Mucosa of descending colon (tissue), 3 donors: Measurements from ENCODE around the gene CREB5. TPM values are rescaled to one million over a fixed set of nuclear protein-coding genes. Genes with fewer than 3 reads are reported as not detected.

Source experiments
- ATAC-seq: fragments of 200-7000 bp; cut with Tn5 transposase; one replicate; pipeline ENCODE4 v1.9.1; 2020; ENCODE audit warnings: mild to moderate bottlenecking, moderate library complexity
- DNase-seq, 3 donors: peaks; one replicate each; pipeline ENCODE4 v3.0.0-alpha.2; 2020
- H3K36me3 ChIP-seq: fragments of 200-600 bp; one replicate; pipeline ENCODE4 v1.8.0; 2021; ENCODE audit warnings: low read depth, mild to moderate bottlenecking
- H3K4me1 ChIP-seq: fragments of 200-600 bp; one replicate; pipeline ENCODE4 v1.8.0; 2021; ENCODE audit warnings: low read depth, mild to moderate bottlenecking
- H3K4me3 ChIP-seq: fragments of 200-600 bp; one replicate; pipeline ENCODE4 v1.8.0; 2021; ENCODE audit warnings: mild to moderate bottlenecking
- H3K9me3 ChIP-seq: fragments of 200-600 bp; one replicate; pipeline ENCODE4 v1.8.0; 2021; ENCODE audit warnings: mild to moderate bottlenecking
- intact Hi-C, 2 donors: fragments of 100-400 bp; cut with DNase I in 1 of 2; cut with micrococcal nuclease in 1 of 2; formaldehyde crosslinking; loops; one replicate each; pipeline versions ENCODE4 v1.11.0 to v1.11.1; 2022; cut with DNase I, micrococcal nuclease
- total RNA-seq, 3 donors: library from RNA; stranded (reverse); fragmentation: NEBNext Ultra II Directional in 2 of 3; extraction: Animal tissue kit (Norgen Biotek cat#: 25700) in 2 of 3; gene quantifications; one replicate each; pipeline versions ENCODE4 v1.2.1 to v1.2.4, GENCODE V29; 2021 to 2023
- TF ChIP-seq, protein P1 (sequence below): fragments of 200-600 bp; IDR thresholded peaks from one replicate; pipeline ENCODE4 v1.8.0; 2022; ENCODE audit warnings: antibody characterized with exemption, mild to moderate bottlenecking
- donor health status: DM: no; HTN: no; CAD: no; lungs with moderate emphysema.
- donor health status: DM: no; HTN: no; CAD: no.
- donor health status: DM: no; HTN: yes; CAD: no.

CREB5 gene
- total RNA-seq, 3 donors from 2014 or later: 0.61 to 5.4 (median 1.9) TPM

DNA sequence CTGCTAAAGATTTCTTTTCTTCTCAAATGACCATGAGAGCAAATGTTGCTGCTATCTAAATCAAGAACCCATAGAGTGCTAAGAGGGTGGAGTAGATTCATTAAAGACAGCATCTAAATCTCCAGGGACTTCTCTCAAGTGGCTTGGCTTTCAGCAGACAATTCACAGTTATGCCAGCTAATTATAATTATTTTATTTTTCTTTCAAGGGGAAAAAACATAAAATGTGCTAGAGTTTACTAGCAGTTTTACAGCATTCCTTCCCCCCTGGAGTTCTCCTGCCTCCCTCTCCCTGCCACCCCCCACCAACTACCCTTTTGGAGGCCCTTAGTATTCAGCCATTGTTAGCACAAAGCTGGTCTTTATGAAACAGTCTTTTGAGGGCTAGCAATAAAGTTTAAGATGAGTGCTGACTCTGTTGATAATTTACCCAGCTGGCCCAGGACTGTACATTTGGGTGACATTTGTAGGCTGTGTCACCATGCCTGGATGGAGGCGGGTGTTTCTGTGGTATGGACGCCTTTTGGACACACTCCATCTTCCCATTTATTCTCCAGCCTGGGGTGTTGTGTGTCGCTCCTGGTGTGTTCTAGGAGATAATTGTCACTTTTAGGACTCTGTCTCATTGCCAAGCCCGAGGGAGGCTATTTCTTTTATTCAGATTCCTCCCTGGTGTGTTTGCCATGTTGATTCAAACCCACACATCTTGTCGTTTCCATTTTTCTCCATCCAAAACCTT lies 160.2 kb downstream of the CREB5 start:
- ATAC-seq: peak; percentile 63

DNA sequence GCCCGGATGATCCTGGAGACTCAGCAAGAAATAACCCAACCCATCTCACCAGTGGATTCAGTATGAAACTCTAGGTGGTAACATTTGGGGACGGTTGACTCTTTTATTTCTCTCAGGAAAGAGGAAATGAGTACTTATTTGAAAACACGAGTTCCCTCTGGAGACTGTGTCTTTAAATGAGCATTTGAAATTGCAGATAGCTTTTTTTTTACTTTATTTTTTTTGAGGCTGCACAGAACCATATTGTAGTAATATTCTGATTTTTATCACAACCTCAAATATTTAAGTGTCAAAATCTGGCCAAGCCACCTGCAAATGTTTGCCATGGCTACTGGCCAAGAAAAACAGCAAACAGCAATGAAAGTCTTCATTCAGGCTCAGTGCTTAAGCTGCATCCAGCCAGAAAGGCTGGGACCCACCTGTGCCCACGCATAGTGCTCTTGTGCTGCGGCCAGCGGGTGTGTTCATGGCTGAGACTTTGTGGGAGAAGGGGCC lies 160.8 kb downstream of the CREB5 start:
- intact Hi-C loops: no loop called here
- TF ChIP-seq, protein P1, sequence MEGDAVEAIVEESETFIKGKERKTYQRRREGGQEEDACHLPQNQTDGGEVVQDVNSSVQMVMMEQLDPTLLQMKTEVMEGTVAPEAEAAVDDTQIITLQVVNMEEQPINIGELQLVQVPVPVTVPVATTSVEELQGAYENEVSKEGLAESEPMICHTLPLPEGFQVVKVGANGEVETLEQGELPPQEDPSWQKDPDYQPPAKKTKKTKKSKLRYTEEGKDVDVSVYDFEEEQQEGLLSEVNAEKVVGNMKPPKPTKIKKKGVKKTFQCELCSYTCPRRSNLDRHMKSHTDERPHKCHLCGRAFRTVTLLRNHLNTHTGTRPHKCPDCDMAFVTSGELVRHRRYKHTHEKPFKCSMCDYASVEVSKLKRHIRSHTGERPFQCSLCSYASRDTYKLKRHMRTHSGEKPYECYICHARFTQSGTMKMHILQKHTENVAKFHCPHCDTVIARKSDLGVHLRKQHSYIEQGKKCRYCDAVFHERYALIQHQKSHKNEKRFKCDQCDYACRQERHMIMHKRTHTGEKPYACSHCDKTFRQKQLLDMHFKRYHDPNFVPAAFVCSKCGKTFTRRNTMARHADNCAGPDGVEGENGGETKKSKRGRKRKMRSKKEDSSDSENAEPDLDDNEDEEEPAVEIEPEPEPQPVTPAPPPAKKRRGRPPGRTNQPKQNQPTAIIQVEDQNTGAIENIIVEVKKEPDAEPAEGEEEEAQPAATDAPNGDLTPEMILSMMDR: no peak
- DNase-seq (peak in 1 of 3 donors; percentile 61), ATAC-seq (peak; percentile 64)
- no peaks in the 10 kb centered on the region for H3K9me3 ChIP-seq
- no peaks in the 10 kb centered on the region for H3K4me1 ChIP-seq
- H3K4me3 ChIP-seq: no peak overlapping the region
- H3K36me3 ChIP-seq: no peaks in the 10 kb centered on the region

More for the DNA sequence above, 160.2 kb downstream of the CREB5 start:
- no peak overlapping the region for H3K4me3 ChIP-seq
- H3K36me3 ChIP-seq: no peaks in the 10 kb centered on the region
- no peaks in the 10 kb centered on the region for H3K9me3 ChIP-seq
- intact Hi-C loops: no loop called here
- peak in 1 of 3 donors; percentile 3 for DNase-seq
- TF ChIP-seq, protein P1: no peak
- H3K4me1 ChIP-seq: no peaks in the 10 kb centered on the region

DNA sequence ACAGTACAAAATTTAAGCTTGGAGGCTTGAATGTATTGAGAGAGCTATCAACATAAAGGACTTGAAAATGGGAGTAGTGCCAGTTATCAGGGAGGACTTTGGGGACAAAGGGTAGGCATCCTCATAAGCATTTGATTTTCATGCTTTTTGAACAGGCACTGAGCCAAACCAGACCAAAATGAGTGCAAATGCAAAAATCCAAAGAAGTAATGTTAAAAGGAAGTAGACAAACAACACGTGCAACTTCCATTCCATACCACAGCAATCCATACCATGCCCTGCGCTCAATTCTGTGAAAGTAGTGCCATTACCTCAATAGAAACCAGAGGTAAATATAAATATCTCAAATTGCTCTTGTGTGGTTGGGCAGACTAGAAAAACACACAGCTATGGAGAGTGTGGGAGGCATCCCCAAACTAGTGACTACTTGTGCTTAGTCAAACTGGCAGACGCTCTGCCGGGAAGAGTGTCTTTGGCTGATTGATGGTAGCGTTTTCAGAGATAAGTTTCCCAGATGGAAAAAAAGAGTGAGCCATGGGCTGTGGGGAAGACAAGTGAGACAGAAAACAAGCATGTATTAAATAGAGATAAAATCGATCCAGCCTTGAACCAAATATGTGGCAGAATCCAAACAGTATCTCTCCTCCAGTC lies 161.5 kb downstream of the CREB5 start:
- no peaks in the 10 kb centered on the region for H3K9me3 ChIP-seq
- ATAC-seq (no peak), DNase-seq (no peak)
- no peaks in the 10 kb centered on the region for H3K36me3 ChIP-seq
- intact Hi-C loops: no loop called here
- TF ChIP-seq, protein P1: no peak
- H3K4me3 ChIP-seq: no peak overlapping the region
- no peaks in the 10 kb centered on the region for H3K4me1 ChIP-seq

DNA sequence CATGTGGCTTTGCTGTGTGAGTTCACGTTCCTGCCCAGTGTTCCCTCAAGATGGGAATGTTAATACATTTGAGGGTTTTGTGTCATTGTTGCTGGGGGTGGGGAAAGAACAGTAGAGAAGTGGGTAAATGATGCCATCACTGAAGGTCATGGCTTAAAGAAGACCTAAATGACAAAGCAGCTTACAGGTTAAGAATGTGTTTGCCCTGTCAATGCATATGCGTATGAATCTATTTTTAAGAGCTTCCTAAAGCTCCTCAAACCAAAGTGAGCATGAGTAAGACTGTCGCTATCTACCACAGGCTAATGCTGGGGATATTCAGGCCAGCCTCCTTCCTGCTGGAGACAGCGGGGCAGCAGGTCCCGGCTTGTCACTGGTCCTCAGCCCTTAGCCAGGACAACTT lies 162.9 kb downstream of the CREB5 start:
- no peaks in the 10 kb centered on the region for H3K9me3 ChIP-seq
- ATAC-seq (no peak), DNase-seq (no peak)
- intact Hi-C loops: no loop called here
- no peak overlapping the region for H3K4me3 ChIP-seq
- H3K36me3 ChIP-seq: no peaks in the 10 kb centered on the region
- TF ChIP-seq, protein P1: no peak
- no peaks in the 10 kb centered on the region for H3K4me1 ChIP-seq

DNA sequence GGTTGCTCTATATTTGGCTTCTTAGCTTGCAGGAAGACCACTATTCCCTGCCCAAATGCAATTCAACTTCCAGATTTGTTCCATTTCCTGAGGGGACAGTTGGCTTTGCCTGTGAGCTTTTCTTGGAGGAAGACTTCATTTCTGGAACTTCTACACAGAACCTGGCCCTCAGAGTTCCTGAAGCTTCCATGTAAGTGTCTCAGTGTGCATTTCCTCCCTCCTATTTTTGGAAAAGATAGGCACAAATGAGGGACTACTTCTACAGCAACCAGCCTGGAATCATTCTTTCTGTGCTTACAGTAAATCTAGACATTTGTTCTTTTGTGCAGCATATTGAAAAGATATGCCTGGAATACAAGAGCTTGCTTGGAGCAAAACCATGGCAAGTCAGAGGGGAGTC lies 164.3 kb downstream of the CREB5 start:
- no peak overlapping the region for H3K4me3 ChIP-seq
- DNase-seq (no peak), ATAC-seq (no peak)
- no peaks in the 10 kb centered on the region for H3K9me3 ChIP-seq
- intact Hi-C loops: no loop called here
- H3K36me3 ChIP-seq: no peaks in the 10 kb centered on the region
- TF ChIP-seq, protein P1: no peak
- H3K4me1 ChIP-seq: no peaks in the 10 kb centered on the region
